HCT116 (cell line): ENCODE measurements around the gene UPK2. TPM values are rescaled to one million over a fixed set of nuclear protein-coding genes. Genes with fewer than 3 reads are reported as not detected.

Source experiments
- ATAC-seq: fragments of 200-7000 bp; cut with Tn5 transposase; 2 replicates; pipeline ENCODE4 v1.9.1; 2020; ENCODE audit warnings: mild to moderate bottlenecking, moderate library complexity
- BruUV-seq: library from RNA; stranded (reverse); fragments of 400-500 nt; replicated peaks from 2 replicates; lab custom pipeline; 2021; lab: Mats Ljungman, UMichigan
- CTCF ChIA-PET: fragments of 300-600 bp; sonication (Branson Sonifier 250); formaldehyde crosslinking; loops from one replicate; lab custom pipeline; 2021; ENCODE audit warnings: antibody characterized with exemption; lab: Charles Lee
- POLR2A ChIA-PET: fragments of 300-600, 350-600 bp; sonication (Branson Sonifier 250); formaldehyde crosslinking; loops from one replicate; lab custom pipeline; 2021; ENCODE audit warnings: antibody characterized with exemption; lab: Charles Lee
- RAD21 ChIA-PET, 2 experiments: fragments of 300-600 bp; sonication (Branson Sonifier 250); formaldehyde crosslinking; loops; one replicate each; lab custom pipeline; 2023; ENCODE audit warnings: low total read pairs in 2 of 2; ENCODE audit not compliant: uncharacterized antibody in 2 of 2, unreplicated experiment in 2 of 2, low non-redundant PET in 1 of 2; lab: Charles Lee
- DNase-seq: peaks from one replicate; pipeline ENCODE4 v3.0.0-alpha.2; 2010; ENCODE audit warnings: low read depth, low spot score
- H2AFZ ChIP-seq: fragments of 200-600 bp; shearing (Covaris generic), sonication (generic); 2 replicates; pipeline ENCODE4 v1.6.1; 2017; ENCODE audit warnings: low read depth, mixed run types, mixed read lengths, antibody characterized with exemption, low read length; ENCODE audit not compliant: poor library complexity, severe bottlenecking
- H3K27ac ChIP-seq: 2 replicates; pipeline ENCODE4 v1.5.1; 2012; ENCODE audit warnings: low read depth, low read length
- H3K27me3 ChIP-seq: fragments of 200-600 bp; sonication (generic); 2 replicates; pipeline ENCODE4 v1.6.1; 2016; ENCODE audit warnings: mixed run types, low read length, mixed read lengths; ENCODE audit not compliant: insufficient read depth
- H3K36me3 ChIP-seq, 2 experiments: fragments of 200-500 bp in 1 of 2; fragments of 200-600 bp in 1 of 2; sonication (Bioruptor generic) in 1 of 2; sonication (generic) in 1 of 2; 2 replicates each; pipeline versions ENCODE4 v1.5.1 to v1.6.1; 2014 to 2016; ENCODE audit warnings: low read length in 2 of 2, inconsistent platforms in 1 of 2, mixed read lengths in 1 of 2, mixed run types in 1 of 2; ENCODE audit not compliant: insufficient read depth in 2 of 2, control insufficient read depth in 1 of 2
- H3K4me1 ChIP-seq, 2 experiments: fragments of 200-600 bp in 1 of 2; sonication (generic) in 1 of 2; 2 replicates each; pipeline versions ENCODE4 v1.5.1 to v1.6.1; 2012 to 2017; ENCODE audit warnings: low read length in 2 of 2, inconsistent platforms in 1 of 2, mild to moderate bottlenecking in 1 of 2, mixed read lengths in 1 of 2, mixed run types in 1 of 2, moderate library complexity in 1 of 2; ENCODE audit not compliant: insufficient read depth in 2 of 2, control insufficient read depth in 1 of 2
- H3K4me2 ChIP-seq: fragments of 200-600 bp; sonication (generic); 2 replicates; pipeline ENCODE4 v1.6.1; 2017; ENCODE audit warnings: mixed run types, low read length, mixed read lengths
- H3K4me3 ChIP-seq, 2 experiments: fragments of 200-600 bp in 1 of 2; sonication (generic) in 1 of 2; replicated peaks in 1 of 2; 2 replicates each; pipeline ENCODE4 v1.5.1; 2011 to 2016; ENCODE audit warnings: low read length in 2 of 2, control low read depth in 1 of 2, low read depth in 1 of 2, mild to moderate bottlenecking in 1 of 2, mixed read lengths in 1 of 2, mixed run types in 1 of 2
- H3K79me2 ChIP-seq: fragments of 200-600 bp; sonication (generic); 2 replicates; pipeline ENCODE4 v1.6.1; 2017; ENCODE audit warnings: mild to moderate bottlenecking, mixed run types, low read length, moderate library complexity, mixed read lengths; ENCODE audit not compliant: insufficient read depth
- H3K9ac ChIP-seq: fragments of 200-600 bp; sonication (generic); 2 replicates; pipeline ENCODE4 v1.6.1; 2016; ENCODE audit warnings: low read length, mixed read lengths
- H3K9me2 ChIP-seq: fragments of 200-600 bp; sonication (generic), shearing (Covaris generic); 2 replicates; pipeline ENCODE4 v1.6.1; 2017; ENCODE audit warnings: mixed run types, mild to moderate bottlenecking, moderate library complexity; ENCODE audit not compliant: insufficient read depth
- H3K9me3 ChIP-seq, 2 experiments: fragments of 200-500 bp in 1 of 2; fragments of 200-600 bp in 1 of 2; sonication (Bioruptor generic) in 1 of 2; sonication (generic) in 1 of 2; 2 replicates each; pipeline ENCODE4 v1.6.1; 2014 to 2017; ENCODE audit warnings: low read length in 2 of 2, mixed read lengths in 2 of 2, inconsistent platforms in 1 of 2, low read depth in 1 of 2, mild to moderate bottlenecking in 1 of 2, mixed run types in 1 of 2, moderate library complexity in 1 of 2; ENCODE audit not compliant: control insufficient read depth in 1 of 2, insufficient read depth in 1 of 2
- H4K20me1 ChIP-seq: fragments of 200-600 bp; sonication (generic), shearing (Covaris generic); 2 replicates; pipeline ENCODE4 v1.6.1; 2017; ENCODE audit warnings: mixed run types, mild to moderate bottlenecking, moderate library complexity; ENCODE audit not compliant: insufficient read depth
- CBX3 ChIP-seq: IDR thresholded peaks from 2 replicates; pipeline ENCODE4 v1.6.1; 2012; ENCODE audit warnings: low read depth
- EGR1 ChIP-seq: IDR thresholded peaks from 2 replicates; pipeline ENCODE4 v1.6.1; 2012; ENCODE audit warnings: low read depth
- ELF1 ChIP-seq: IDR thresholded peaks from 2 replicates; pipeline ENCODE4 v1.6.1; 2012; ENCODE audit warnings: low read depth, borderline replicate concordance
- EZH2phosphoT487 ChIP-seq: fragments of 200-600 bp; IDR thresholded peaks from 2 replicates; pipeline ENCODE4 v1.6.1; 2018; ENCODE audit warnings: antibody characterized with exemption, borderline replicate concordance
- FOSL1 ChIP-seq: IDR thresholded peaks from 2 replicates; pipeline ENCODE4 v1.6.1; 2012; ENCODE audit warnings: low read depth
- POLR2A ChIP-seq: IDR thresholded peaks from 2 replicates; pipeline ENCODE4 v1.7.0; 2011; ENCODE audit warnings: borderline replicate concordance; ENCODE audit not compliant: insufficient read depth, insufficient read length; ENCODE audit errors: extremely low read depth
- POLR2AphosphoS5 ChIP-seq: IDR thresholded peaks from 2 replicates; pipeline ENCODE4 v1.6.1; 2011; ENCODE audit warnings: mild to moderate bottlenecking, low read depth, low read length, moderate library complexity
- RAD21 ChIP-seq: IDR thresholded peaks from 2 replicates; pipeline ENCODE4 v1.6.1; 2012; ENCODE audit warnings: low read depth, mild to moderate bottlenecking
- SIN3A ChIP-seq: IDR thresholded peaks from 2 replicates; pipeline ENCODE4 v1.6.1; 2012; ENCODE audit warnings: low read depth
- SP1 ChIP-seq: IDR thresholded peaks from 2 replicates; pipeline ENCODE4 v1.6.1; 2012; ENCODE audit warnings: low read depth
- SRF ChIP-seq: IDR thresholded peaks from 2 replicates; pipeline ENCODE4 v1.6.1; 2012; ENCODE audit warnings: low read depth
- YY1 ChIP-seq: IDR thresholded peaks from 2 replicates; pipeline ENCODE4 v1.6.1; 2011; ENCODE audit warnings: low read length, low read depth, moderate library complexity, mild to moderate bottlenecking; ENCODE audit not compliant: insufficient replicate concordance; ENCODE audit errors: extremely low read depth
- ZNF274 ChIP-seq: fragments of 200-500 bp; sonication (Bioruptor generic); IDR thresholded peaks from 2 replicates; pipeline ENCODE4 v1.6.1; 2014; ENCODE audit warnings: mild to moderate bottlenecking, low read depth, low read length, inconsistent platforms
- intact Hi-C: fragments of 100-400 bp; cut with micrococcal nuclease; formaldehyde crosslinking; loops from 2 replicates; pipeline ENCODE4 v1.10.0; 2022
- total RNA-seq: library from RNA; stranded (reverse); gene quantifications from one replicate; pipeline ENCODE4 v1.2.1, GENCODE V29; 2021; ENCODE audit not compliant: unreplicated experiment
- TF ChIP-seq, protein P1 (sequence below): IDR thresholded peaks from 2 replicates; pipeline ENCODE4 v1.6.1; 2012; ENCODE audit warnings: low read depth
- TF ChIP-seq, protein P2 (sequence below): IDR thresholded peaks from 2 replicates; pipeline ENCODE4 v1.6.1; 2012
- TF ChIP-seq, protein P3 (sequence below): IDR thresholded peaks from 2 replicates; pipeline ENCODE4 v1.6.1; 2011; ENCODE audit warnings: mild to moderate bottlenecking, low read length, moderate library complexity; ENCODE audit not compliant: insufficient replicate concordance; ENCODE audit errors: extremely low read depth
- TF ChIP-seq, protein P4 (sequence below), 3 experiments: fragments of 200-600 bp in 1 of 3; sonication (generic) in 1 of 3; IDR thresholded peaks in 2 of 3; conservative IDR thresholded peaks in 1 of 3; 2 replicates each; pipeline ENCODE4 v1.5.1; 2012 to 2017; ENCODE audit warnings: low read depth in 2 of 3, low read length in 2 of 3, antibody characterized with exemption in 1 of 3, borderline replicate concordance in 1 of 3, control low read depth in 1 of 3, mild to moderate bottlenecking in 1 of 3, mixed read lengths in 1 of 3, mixed run types in 1 of 3, moderate library complexity in 1 of 3; ENCODE audit not compliant: insufficient read depth in 1 of 3
- TF ChIP-seq, protein P5 (sequence below): IDR thresholded peaks from 2 replicates; pipeline ENCODE4 v1.6.1; 2012

The UPK2 gene
- total RNA-seq, 1 experiment from 2014 or later, result 0.42 TPM

DNA sequence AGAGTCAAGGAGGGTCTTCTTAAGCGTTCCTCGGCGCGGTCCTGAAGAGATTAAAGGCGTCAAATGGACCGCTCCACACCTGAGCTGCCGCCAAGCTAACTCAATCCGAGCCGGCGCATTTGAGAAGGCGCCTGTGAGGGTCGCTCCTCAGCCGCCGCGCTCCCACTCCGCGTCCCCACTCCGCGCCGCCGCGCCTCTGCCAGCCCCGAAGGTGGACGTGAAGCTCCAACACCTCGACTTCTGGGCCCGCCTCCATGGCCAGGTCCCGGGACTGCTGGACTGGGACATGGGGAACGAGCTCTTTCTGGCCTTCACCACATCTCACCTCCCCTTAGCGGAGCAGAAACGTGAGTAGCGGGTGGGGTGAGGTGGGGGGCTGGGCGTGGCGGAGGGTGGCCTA is 15.5 kb downstream of the UPK2 start, which contains the start of gene FOXR1:
Gene FOXR1 (plus strand): TSS at position 116 of the 400 bp plus-strand sequence. CDS start 171 bp downstream, at position 287.
- Histone ChIP-seq H3K9me3 (no peaks in the 10 kb centered on the region), H3K9me2 (no peaks in the 10 kb centered on the region), H3K4me2 (no peak within 1 kb of the TSS), H4K20me1 (no peaks in the 10 kb centered on the region), H3K36me3 (no peaks in the 10 kb centered on the region), H3K9ac (no peak within 1 kb of the TSS), H3K4me1 (no peaks in the 10 kb centered on the region), H3K27me3 (no peaks in the 10 kb centered on the region), H3K27ac (no peak within 1 kb of the TSS), H3K79me2 (no peaks in the 10 kb centered on the region), H2AFZ (no peak within 1 kb of the TSS), H3K4me3 (no peak within 1 kb of the TSS)
- no peak for DNase-seq
- CTCF ChIA-PET, result no interaction called here
- BruUV-seq, result no TSS peak
- POLR2A ChIA-PET, result no interaction called here
- ATAC-seq, result no peak
- TF ChIP-seq CBX3 (no peak), SRF (no peak), RAD21 (no peak), EGR1 (no peak), FOSL1 (no peak), SP1 (no peak), POLR2AphosphoS5 (no peak), ELF1 (no peak), EZH2phosphoT487 (no peak), ZNF274 (no peak), YY1 (no peak), POLR2A (no peak), SIN3A (no peak)
- TF ChIP-seq, protein P1, sequence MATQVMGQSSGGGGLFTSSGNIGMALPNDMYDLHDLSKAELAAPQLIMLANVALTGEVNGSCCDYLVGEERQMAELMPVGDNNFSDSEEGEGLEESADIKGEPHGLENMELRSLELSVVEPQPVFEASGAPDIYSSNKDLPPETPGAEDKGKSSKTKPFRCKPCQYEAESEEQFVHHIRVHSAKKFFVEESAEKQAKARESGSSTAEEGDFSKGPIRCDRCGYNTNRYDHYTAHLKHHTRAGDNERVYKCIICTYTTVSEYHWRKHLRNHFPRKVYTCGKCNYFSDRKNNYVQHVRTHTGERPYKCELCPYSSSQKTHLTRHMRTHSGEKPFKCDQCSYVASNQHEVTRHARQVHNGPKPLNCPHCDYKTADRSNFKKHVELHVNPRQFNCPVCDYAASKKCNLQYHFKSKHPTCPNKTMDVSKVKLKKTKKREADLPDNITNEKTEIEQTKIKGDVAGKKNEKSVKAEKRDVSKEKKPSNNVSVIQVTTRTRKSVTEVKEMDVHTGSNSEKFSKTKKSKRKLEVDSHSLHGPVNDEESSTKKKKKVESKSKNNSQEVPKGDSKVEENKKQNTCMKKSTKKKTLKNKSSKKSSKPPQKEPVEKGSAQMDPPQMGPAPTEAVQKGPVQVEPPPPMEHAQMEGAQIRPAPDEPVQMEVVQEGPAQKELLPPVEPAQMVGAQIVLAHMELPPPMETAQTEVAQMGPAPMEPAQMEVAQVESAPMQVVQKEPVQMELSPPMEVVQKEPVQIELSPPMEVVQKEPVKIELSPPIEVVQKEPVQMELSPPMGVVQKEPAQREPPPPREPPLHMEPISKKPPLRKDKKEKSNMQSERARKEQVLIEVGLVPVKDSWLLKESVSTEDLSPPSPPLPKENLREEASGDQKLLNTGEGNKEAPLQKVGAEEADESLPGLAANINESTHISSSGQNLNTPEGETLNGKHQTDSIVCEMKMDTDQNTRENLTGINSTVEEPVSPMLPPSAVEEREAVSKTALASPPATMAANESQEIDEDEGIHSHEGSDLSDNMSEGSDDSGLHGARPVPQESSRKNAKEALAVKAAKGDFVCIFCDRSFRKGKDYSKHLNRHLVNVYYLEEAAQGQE, result no peak
- TF ChIP-seq, protein P2, sequence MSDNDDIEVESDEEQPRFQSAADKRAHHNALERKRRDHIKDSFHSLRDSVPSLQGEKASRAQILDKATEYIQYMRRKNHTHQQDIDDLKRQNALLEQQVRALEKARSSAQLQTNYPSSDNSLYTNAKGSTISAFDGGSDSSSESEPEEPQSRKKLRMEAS, result no peak
- TF ChIP-seq, protein P3, sequence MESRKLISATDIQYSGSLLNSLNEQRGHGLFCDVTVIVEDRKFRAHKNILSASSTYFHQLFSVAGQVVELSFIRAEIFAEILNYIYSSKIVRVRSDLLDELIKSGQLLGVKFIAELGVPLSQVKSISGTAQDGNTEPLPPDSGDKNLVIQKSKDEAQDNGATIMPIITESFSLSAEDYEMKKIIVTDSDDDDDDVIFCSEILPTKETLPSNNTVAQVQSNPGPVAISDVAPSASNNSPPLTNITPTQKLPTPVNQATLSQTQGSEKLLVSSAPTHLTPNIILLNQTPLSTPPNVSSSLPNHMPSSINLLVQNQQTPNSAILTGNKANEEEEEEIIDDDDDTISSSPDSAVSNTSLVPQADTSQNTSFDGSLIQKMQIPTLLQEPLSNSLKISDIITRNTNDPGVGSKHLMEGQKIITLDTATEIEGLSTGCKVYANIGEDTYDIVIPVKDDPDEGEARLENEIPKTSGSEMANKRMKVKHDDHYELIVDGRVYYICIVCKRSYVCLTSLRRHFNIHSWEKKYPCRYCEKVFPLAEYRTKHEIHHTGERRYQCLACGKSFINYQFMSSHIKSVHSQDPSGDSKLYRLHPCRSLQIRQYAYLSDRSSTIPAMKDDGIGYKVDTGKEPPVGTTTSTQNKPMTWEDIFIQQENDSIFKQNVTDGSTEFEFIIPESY, result no peak
- TF ChIP-seq, protein P4, sequence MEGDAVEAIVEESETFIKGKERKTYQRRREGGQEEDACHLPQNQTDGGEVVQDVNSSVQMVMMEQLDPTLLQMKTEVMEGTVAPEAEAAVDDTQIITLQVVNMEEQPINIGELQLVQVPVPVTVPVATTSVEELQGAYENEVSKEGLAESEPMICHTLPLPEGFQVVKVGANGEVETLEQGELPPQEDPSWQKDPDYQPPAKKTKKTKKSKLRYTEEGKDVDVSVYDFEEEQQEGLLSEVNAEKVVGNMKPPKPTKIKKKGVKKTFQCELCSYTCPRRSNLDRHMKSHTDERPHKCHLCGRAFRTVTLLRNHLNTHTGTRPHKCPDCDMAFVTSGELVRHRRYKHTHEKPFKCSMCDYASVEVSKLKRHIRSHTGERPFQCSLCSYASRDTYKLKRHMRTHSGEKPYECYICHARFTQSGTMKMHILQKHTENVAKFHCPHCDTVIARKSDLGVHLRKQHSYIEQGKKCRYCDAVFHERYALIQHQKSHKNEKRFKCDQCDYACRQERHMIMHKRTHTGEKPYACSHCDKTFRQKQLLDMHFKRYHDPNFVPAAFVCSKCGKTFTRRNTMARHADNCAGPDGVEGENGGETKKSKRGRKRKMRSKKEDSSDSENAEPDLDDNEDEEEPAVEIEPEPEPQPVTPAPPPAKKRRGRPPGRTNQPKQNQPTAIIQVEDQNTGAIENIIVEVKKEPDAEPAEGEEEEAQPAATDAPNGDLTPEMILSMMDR (IDR thresholded peaks at IDR 0.05 in 2 of 3, conservative IDR thresholded peaks at IDR 0.05 in 1 of 3; ENCODE audit: borderline replicate concordance in 1 of 3, insufficient read depth in 1 of 3, low read depth in 2 of 3, low read length in 2 of 3), result no peak
- TF ChIP-seq, protein P5, sequence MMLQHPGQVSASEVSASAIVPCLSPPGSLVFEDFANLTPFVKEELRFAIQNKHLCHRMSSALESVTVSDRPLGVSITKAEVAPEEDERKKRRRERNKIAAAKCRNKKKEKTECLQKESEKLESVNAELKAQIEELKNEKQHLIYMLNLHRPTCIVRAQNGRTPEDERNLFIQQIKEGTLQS, result no peak
- intact Hi-C loops, result no loop called here
- RAD21 ChIA-PET, result interaction anchor here in 1 of 2 experiments (0.7 kb wide), 1 partner anchor 503 kb away, joined by 5 read pairs; no protein-coding TSS in a partner anchor
